HCT116 (cell line): Measurements from ENCODE around the gene PXMP2.

Experiments used
- EZH2 ChIP-seq: fragments of 200-600 bp; sonication (generic); IDR thresholded peaks from 2 replicates; pipeline ENCODE4 v1.6.1; 2017; ENCODE audit warnings: antibody characterized with exemption, mixed run types
- MAX ChIP-seq: IDR thresholded peaks from 2 replicates; pipeline ENCODE4 v1.6.1; 2012
- POLR2A ChIP-seq: IDR thresholded peaks from 2 replicates; pipeline ENCODE4 v1.7.0; 2011; ENCODE audit warnings: borderline replicate concordance; ENCODE audit not compliant: insufficient read depth, insufficient read length; ENCODE audit errors: extremely low read depth
- POLR2AphosphoS5 ChIP-seq: IDR thresholded peaks from 2 replicates; pipeline ENCODE4 v1.6.1; 2011; ENCODE audit warnings: mild to moderate bottlenecking, low read depth, low read length, moderate library complexity
- SIN3A ChIP-seq: IDR thresholded peaks from 2 replicates; pipeline ENCODE4 v1.6.1; 2012; ENCODE audit warnings: low read depth
- TF ChIP-seq, protein P1 (sequence below), 3 experiments: fragments of 200-600 bp in 1 of 3; sonication (generic) in 1 of 3; IDR thresholded peaks in 2 of 3; conservative IDR thresholded peaks in 1 of 3; 2 replicates each; pipeline ENCODE4 v1.5.1; 2012 to 2017; ENCODE audit warnings: low read depth in 2 of 3, low read length in 2 of 3, antibody characterized with exemption in 1 of 3, borderline replicate concordance in 1 of 3, control low read depth in 1 of 3, mild to moderate bottlenecking in 1 of 3, mixed read lengths in 1 of 3, mixed run types in 1 of 3, moderate library complexity in 1 of 3; ENCODE audit not compliant: insufficient read depth in 1 of 3
- TF ChIP-seq, protein P2 (sequence below): IDR thresholded peaks from 2 replicates; pipeline ENCODE4 v1.6.1; 2012; ENCODE audit warnings: low read depth

DNA sequence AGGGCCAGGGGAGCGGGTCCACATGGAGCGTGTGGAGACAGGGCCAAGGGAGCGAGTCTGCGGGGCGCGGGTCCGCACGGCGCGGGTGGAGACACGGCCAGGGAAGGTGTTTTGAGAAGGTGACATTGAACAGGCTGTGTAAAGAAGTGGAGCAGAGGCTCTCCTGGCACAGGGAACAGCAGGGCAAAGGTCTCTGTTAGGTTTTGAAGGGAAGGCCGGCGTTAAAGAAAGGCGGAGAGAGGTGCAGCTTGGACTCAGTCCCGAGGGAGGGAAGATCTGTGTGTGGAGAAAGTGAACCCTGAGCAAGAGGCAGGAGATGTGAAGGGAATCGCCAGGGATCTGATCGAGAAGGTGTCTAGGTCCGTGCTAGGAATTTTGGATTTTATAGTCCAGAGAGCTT is 1.8 kb downstream of the PXMP2 start:
- TF ChIP-seq POLR2A (no peak), EZH2 (no peak), SIN3A (no peak), POLR2AphosphoS5 (no peak), MAX (no peak)
- TF ChIP-seq, protein P1, sequence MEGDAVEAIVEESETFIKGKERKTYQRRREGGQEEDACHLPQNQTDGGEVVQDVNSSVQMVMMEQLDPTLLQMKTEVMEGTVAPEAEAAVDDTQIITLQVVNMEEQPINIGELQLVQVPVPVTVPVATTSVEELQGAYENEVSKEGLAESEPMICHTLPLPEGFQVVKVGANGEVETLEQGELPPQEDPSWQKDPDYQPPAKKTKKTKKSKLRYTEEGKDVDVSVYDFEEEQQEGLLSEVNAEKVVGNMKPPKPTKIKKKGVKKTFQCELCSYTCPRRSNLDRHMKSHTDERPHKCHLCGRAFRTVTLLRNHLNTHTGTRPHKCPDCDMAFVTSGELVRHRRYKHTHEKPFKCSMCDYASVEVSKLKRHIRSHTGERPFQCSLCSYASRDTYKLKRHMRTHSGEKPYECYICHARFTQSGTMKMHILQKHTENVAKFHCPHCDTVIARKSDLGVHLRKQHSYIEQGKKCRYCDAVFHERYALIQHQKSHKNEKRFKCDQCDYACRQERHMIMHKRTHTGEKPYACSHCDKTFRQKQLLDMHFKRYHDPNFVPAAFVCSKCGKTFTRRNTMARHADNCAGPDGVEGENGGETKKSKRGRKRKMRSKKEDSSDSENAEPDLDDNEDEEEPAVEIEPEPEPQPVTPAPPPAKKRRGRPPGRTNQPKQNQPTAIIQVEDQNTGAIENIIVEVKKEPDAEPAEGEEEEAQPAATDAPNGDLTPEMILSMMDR (IDR thresholded peaks at IDR 0.05 in 2 of 3, conservative IDR thresholded peaks at IDR 0.05 in 1 of 3; ENCODE audit: borderline replicate concordance in 1 of 3, insufficient read depth in 1 of 3, low read depth in 2 of 3, low read length in 2 of 3) = no peak
- TF ChIP-seq, protein P2, sequence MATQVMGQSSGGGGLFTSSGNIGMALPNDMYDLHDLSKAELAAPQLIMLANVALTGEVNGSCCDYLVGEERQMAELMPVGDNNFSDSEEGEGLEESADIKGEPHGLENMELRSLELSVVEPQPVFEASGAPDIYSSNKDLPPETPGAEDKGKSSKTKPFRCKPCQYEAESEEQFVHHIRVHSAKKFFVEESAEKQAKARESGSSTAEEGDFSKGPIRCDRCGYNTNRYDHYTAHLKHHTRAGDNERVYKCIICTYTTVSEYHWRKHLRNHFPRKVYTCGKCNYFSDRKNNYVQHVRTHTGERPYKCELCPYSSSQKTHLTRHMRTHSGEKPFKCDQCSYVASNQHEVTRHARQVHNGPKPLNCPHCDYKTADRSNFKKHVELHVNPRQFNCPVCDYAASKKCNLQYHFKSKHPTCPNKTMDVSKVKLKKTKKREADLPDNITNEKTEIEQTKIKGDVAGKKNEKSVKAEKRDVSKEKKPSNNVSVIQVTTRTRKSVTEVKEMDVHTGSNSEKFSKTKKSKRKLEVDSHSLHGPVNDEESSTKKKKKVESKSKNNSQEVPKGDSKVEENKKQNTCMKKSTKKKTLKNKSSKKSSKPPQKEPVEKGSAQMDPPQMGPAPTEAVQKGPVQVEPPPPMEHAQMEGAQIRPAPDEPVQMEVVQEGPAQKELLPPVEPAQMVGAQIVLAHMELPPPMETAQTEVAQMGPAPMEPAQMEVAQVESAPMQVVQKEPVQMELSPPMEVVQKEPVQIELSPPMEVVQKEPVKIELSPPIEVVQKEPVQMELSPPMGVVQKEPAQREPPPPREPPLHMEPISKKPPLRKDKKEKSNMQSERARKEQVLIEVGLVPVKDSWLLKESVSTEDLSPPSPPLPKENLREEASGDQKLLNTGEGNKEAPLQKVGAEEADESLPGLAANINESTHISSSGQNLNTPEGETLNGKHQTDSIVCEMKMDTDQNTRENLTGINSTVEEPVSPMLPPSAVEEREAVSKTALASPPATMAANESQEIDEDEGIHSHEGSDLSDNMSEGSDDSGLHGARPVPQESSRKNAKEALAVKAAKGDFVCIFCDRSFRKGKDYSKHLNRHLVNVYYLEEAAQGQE = no peak
